ENCODE results near the gene ZNF276.
A peak's percentile ranks its signal among the peaks of the same experiment; 100 is the strongest.

The ZNF276 gene

DNA sequence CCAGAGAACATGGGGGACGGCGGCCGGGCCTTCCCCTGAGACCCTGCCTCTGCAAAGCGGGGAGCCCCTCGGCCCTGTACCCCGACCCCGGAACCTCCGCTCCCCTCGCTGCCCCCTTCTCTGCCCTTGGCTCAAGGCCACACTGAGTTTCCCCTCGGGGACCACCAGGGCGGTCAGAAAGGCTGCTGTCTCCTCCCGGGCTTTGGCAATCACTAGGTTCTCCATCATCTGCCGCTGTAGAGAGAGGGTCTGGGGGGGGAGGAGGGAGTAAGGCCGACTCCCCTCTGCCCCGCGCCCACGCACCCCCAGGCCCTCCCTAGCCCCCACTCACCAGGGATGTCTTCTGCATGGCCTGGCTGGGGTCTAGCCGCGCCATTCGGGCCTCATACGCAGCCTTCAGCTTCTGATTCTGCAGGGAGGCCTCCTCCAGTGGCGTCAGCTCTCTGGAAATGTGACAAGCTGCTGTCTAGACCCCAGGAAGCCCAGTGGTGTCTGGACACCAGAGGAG, 9.0 kb upstream of the ZNF276 start:
- DNase-seq, result no peak

DNA sequence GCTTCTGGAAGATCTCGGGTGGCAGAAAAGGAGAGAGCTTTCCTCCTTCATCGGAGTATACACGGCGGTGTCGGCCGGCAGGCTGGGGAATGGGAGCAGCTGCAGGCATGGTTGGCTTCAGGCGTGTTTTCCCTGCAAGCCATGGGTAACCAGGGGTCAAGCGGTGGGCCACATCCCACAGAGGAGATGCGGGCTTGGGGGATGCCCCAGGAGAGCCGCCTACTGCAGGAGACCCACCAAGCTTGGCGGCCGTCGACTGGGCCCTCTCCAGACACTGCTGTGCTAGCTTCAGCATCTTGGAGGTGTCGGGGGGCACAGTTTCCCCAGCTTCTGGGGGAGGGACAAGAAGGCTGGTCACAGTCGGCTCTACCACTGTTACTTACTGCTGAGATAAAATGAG, 4.8 kb upstream of the ZNF276 start:
- no peak for DNase-seq

DNA sequence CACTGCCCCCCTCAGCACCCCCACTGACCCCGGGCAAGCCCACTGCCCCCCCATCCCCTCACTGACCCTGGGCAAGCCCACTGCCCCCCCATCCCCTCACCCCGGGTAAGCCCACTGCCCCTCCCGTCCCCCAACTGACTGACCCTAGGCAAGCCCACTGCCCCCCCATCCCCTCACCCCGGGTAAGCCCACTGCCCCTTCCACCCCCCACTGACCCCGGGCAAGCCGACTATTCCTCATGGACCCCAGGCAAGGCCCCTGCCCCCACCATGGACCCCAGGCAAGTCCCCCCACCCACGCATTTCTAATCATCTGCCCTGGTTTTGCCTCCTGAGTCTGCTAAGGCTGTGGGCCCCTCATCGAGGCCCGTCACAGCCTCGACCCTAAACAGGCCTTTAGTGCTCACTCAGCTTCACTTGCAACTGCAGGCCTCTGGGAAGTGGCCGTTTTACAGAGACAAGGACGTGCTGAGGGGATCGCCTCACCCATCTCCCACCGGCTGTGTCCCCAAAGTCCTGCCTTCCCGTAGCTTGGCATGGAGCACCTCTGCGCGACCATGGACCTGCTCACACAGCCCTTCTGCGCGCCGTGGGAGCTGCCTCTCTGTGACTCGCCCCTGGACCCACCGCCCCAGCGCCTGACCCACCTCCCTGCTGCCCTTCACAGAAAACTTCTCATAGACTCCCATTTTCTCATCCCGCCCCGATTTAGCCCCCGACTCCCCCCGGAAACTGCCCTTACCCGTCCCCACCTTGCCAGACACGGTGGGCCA, 4.2 kb upstream of the ZNF276 start:
- DNase-seq, result no peak

DNA sequence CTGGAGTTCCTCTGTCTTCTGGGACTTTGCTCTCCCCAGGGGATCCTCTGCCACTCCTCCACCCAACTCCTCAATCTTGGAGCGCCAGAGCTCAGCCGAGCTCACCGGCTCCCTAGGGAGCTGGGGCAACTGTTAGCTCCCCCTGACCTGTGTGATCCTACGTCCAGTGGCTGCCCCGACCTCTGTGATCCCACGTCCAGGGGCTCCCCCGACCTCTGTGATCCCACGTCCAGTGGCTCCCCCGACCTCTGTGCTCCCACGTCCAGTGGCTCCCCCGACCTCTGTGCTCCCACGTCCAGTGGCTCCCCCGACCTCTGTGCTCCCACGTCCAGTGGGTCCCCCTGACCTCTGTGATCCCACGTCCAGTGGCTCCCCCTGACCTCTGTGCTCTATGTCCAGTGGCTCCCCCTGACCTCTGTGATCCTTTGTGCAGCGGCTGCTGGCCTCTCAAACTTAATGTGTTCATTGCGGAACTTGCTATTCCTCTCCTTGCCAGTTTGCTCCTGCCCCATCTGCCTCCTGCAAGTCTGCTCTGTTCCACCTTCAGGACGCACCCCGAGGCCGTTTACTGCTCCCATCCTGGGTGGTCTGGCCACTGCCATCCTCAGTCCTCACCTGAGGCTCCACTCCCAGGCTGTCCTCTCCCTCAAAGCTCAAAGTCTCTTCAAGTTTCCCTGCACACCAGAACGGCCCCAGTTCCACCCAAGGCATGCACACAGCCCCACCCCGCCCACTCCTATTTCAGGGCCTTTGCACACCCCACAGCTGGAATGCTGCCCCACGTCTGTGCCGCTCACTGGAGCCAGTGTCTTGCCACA, 3.4 kb upstream of the ZNF276 start:
- no peak for DNase-seq

DNA sequence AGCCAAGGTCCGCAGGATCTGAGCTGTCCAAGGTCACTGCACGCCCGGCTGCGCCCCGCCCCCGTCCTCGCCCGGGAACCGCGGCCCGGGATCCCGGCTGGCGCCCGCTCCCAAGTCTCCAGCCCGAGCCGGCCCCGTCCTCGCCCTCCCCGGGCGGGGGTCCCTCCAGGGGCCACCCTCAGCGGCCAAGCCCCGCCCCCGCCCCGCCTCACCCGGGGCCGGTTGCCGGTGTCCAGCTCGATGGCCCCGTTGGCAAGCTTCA, 855 bp upstream of the ZNF276 start:
- DNase-seq, result no peak

DNA sequence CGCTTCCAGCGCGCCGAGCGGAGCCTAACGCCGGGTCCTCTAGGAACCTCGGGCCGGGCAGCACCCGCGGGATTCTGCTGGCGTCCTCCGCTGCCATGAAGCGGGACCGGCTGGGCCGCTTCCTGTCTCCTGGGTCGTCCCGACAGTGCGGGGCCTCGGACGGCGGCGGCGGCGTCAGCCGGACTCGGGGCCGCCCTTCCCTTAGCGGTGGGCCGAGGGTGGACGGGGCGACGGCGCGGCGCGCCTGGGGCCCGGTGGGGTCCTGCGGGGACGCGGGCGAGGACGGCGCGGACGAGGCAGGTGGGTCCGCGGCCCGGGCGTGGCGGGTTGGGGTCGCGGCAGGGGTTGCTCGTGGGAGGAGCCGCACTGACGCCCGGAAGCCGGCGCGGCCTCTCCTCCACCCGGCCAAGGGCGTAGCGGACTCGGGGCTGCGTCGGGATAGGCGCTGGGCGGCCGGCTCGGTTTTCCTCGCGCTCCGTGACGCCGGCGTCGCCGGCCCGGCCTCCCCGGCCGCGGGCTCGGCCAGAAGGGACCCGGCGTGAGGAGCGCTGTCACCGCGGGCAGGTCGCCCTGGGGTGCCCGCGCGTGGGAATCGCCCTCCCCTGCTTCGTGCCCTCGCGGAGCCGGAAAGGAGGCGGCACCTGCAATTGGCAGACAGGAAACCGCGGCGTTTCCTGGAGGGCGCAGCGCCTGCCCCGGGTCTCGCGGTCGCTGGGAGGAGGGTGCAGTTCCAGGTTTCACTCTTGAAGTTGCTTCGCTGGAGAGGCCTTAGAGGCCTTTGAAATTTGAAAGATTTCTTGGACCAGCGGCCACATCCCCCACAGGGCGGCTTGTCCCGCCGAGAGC, 432 bp downstream of the ZNF276 start:
- DNase-seq, result peak; percentile 77 to 78

DNA sequence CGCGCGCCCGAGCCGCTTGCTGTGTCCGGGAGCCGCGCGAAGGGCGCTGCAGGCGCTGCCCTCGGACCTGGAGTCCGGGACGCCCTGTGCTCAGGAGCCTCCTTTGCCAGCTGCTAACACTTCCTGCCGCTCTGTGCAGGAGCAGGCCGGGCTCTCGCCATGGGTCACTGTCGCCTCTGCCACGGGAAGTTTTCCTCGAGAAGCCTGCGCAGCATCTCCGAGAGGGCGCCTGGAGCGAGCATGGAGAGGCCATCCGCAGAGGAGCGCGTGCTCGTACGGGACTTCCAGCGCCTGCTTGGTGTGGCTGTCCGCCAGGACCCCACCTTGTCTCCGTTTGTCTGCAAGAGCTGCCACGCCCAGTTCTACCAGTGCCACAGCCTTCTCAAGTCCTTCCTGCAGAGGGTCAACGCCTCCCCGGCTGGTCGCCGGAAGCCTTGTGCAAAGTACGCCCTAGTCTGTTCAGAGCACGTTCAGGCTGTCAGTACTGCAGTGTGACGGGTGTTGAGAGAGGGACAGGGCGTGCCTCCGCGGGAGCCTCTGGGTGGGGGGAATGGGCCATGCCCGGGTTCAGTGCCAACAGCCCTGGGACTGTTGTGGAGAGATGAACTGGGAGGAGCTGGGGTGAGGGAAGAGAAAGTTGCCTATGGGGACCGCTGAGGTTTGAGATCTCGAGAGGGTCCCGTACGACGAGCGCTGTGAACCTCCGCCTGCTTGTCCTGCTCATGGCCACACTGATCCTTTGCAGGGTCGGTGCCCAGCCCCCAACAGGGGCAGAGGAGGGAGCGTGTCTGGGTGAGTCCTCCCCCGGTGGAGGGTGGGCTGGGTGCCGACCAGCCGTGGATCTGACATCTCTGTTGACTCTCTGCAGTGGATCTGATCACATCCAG, 1.3 kb downstream of the ZNF276 start:
- peak; percentile 6 to 56 for DNase-seq

DNA sequence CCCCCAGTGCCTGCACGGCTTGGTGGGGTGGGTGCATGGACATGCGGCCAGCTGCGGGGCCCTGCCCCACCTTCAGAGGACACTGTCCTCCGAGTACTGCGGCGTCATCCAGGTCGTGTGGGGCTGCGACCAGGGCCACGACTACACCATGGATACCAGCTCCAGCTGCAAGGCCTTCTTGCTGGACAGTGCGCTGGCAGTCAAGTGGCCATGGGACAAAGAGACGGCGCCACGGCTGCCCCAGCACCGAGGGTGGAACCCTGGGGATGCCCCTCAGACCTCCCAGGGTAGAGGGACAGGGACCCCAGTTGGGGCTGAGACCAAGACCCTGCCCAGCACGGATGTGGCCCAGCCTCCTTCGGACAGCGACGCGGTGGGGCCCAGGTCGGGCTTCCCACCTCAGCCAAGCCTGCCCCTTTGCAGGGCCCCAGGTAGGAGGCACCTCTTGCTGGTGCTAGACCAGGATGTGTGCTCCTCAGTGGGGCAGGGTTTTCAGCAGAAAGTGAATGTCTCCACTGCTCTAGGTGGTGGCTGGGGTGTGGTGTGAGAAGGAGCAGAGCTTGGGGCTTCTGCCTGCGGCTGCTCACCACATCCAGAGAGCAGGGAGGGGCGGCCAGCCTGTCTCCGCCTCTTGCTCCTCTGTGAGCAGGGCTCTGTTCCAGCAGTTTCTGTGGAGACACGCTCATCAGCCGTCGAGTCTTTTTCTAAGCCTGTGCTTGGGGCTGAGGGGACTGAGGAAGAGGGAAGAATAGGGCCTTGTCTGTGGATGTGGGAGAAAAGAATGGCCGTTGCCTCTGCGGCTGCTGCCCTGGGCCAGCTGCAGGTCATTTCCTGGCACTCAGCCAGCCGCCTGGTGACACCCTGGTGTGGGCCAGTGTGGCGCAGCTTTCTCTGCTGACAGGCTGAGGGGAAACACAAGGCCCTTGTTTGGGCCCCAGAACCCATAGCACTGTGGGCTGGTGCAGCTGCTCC, 2.2 kb downstream of the ZNF276 start:
- no peak for DNase-seq

DNA sequence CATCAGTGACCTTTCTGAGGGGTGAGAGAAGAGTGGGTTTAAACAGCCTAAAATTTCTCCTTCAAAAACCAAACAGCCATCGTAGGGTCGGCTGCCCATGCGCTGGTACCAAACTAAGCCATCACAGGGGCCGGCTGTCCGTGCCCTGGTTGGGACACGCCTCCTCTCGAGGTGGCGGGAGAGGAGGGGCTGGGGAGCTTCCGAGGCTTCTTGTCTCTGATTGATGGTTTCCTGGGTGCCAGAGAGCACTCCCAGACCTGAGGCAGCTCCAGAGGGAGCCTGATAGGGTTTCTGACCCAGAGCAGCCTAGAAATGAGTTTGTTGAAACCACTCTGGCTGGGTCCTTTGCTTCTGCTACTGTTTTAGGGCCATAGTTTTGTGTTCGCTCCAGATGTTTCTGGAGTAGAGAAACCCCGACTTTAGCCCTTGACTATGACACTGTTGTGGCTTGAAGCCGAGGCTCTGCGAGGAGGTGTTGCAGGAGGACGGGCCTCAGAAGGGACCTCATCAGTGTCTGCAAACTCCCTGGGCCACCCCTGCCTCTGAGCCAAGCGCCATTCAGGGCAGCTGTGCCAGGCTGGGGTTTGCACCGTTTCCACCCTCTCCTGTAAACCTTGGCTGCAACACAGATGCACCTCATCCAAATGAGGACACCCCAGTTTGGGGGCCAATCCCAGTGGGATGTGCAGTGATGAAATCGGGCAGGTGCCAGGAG, 6.2 kb downstream of the ZNF276 start:
- DNase-seq, result no peak

DNA sequence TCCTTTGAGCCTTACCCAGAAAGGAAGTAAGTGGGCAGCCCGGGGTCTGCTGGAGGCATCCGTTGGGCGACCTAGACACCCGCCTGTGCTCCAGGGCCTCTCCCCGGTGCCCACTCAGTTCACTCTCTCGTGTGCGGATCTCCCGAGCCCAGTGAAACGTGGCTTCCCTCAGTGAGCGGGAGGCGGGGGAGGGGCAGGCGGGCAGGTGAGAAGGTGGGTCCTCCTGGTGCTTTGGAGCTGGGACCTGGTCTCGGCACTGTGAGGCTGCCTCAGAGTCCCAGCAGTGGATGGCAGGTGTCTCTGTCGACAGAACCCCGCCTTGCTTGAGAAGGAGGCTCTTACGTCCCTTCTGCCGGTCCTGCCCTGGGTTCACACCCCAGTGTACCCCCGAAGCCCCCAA, 8.0 kb downstream of the ZNF276 start:
- no peak for DNase-seq

DNA sequence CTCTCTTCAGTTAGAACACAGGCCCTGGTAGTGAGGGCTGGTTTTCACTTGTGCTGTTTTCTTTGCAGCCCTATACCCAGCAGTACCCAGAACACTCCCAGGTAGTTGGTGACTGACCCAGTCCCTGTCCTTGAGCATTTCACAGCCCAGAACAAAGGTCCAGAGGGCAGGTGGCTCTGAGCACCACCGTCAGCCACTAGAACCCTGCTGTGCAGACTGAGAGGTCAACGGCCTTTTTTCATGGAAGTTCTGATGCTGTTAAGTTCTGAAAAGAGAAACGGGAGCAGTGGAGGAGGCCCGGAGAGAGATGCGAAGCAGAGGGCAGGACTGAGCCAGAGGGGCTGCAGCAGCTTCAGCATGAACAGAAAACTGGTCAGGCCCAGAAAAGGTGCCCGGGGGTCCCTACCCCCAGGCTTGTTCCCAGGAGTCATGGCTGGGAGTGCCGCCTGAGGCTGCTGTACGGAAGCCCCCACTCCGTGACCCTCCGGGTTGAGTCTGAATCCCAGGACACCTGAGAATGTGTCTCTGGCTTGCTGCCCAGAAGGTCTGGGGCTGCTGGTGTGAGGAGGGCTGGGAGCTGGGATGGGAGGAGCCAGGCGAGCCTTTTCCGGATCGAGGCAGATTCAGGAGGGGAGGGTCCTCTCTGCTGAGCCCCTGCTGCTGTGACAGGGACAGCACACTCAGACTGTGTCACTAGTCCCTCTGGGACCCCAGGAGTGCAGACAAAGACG, 8.7 kb downstream of the ZNF276 start:
- no peak for DNase-seq

DNA sequence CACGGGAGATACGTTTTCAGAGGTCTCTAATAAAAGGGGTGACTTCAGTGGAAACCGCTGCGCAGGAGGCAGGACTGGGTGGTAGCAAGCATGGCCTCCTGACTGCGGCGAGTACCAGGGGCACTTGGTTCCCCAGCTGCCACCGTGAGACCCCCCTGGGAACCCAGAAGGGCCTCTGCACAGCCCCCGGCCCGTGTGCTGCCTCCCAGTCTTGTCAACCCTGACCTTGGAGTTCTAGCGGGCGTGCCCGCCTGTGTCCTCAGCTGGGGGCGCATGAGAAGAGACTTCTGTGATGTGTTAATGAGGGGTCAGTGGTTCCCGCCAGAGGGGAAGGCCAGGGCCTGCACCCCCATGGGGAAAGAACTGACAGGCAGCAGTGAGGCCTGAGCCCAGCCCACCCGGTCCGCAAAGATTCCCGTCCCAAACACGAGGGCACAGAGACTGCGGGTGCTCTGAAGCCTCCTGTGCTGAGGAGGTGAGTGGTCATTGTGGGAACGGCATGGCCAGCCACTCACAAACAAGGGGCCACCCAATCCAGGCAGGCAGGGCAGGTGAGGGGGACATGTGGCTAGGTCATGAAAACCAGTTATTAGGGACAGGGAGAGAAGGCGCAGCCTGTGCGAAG, 9.4 kb downstream of the ZNF276 start:
- no peak for DNase-seq

DNA sequence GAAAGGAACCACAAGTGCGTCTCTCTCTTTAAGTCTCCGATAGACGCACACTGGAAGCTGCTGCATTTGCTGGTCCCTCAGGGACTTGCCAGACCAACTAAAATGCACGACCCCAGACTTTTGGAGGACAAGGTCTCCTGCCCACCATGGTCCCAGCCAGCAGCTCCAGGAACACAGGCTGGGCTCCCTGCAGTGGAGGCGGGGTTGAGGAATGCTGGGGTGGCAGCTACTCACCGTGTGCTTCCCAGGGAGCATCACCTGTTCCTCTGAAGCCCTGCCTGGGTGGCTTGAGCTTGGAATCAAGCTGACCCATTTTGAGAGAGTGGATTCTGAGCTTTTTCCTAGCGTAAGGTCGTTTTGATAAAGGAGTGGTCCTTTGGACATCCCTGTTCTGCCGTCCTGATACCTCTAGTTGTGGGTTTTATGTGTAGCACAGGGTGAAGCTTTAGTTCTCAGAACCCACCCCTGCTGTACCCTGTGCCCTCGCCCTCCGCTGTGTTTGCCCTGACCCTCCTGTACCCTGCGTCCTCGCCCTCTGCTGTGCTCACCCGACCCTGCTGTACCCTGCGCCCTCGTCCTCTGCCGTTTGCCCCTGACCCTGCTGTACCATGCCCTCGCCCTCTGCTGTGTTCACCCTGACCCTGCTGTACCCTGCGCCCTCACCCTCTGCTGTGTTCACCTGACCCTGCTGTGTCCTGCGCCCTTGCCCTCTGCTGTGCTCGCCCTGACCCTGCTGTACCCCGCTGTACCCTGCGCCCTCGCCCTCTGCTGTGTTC, 11.0 kb downstream of the ZNF276 start:
- no peak for DNase-seq

DNA sequence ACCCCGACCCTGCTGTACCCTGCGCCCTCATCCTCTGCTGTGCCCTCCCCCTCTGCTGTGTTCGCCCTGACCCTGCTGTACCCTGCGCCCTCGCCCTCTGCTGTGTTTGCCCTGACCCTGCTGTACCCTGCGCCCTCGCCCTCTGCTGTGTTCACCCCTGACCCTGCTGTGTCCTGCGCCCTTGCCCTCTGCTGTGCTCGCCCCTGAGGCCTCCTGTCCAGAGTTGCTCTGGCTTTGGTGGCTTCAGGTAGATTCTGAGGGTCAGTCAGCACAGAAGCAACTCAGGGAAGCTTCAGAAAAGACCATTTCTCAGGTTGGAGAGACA, 11.5 kb downstream of the ZNF276 start:
- no peak for DNase-seq

DNA sequence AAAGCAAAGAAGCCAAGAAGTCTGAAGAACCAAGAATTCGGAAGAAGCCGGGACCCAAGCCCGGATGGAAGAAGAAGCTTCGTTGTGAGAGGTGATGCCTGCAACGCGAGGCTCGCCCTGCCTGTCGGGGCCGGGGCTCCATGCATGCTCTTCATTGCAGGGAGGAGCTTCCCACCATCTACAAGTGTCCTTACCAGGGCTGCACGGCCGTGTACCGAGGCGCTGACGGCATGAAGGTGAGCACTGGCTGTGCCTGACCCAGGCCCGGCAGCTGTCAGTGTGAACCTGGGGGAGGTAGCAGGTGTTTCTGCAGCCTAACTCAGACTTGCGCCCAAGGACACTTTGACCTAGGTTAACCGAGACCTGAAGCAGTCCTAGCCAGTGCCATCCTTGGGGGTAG, 12.0 kb downstream of the ZNF276 start:
- no peak for DNase-seq

DNA sequence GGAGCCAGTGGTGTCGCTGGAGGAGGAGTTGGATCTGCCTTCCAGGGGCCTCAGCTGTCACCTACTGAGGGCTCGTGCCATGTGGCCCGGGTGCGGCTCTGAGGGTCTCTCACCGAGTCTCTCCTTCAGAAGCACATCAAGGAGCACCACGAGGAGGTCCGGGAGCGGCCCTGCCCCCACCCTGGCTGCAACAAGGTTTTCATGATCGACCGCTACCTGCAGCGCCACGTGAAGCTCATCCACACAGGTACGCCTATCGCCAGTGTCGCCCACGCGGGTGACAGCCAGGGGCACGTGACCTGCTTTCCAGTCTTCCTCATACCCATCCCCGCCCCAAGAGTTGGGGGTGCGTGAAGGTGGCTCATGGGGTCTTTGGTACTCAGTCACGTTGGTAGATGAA, 12.5 kb downstream of the ZNF276 start:
- DNase-seq, result no peak

DNA sequence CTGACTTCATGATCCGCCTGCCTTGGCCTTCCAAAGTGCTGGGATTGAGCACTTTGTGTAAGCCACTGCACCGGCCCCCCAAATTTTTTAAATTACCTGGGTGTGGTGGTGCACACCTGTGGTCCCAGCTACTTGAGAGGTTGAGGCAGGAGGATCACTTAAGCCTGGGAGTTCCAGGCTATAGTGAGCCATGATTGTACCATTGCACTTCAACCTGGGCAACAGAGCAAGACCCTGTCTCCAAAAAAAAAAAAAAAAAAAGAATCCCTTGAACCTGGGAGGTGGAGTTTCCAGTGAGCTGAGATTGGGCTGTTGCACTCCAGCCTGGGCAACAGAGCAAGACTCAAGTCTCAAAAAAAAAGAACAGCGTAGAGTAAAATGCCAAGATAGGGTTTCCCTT, 15.2 kb downstream of the ZNF276 start:
- DNase-seq, result no peak

DNA sequence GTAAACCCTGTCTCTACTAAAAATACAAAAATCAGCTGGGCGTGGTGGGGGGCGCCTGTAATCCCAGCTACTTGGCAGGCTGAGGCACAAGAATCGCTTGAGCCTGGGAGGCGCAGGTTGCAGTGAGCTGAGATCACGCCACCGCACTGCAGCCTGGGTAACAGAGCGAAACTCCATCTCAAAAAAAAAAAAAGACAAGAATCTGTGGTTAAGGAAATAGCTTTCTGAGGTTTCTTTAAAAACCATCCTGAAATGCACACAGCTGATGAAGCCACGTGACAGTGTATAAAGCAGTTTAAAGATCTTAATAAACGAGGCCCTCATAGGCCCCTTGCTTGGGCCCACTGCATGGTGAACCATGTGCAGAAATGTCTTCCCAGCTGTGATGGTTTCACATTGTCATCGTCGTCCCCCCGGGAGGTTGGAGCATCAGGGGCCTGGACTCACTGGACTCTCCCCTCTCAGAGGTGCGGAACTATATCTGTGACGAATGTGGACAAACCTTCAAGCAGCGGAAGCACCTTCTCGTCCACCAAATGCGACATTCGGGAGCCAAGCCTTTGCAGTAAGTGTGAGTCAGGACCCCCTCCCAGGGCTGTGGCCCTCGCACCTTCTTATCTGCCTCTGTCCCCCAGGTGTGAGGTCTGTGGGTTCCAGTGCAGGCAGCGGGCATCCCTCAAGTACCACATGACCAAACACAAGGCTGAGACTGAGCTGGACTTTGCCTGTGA, 16.2 kb downstream of the ZNF276 start:
- no peak for DNase-seq

Data from bone marrow (tissue), 2 donors.